ENCODE results near the gene SLC1A5. TPM values are rescaled to one million over a fixed set of nuclear protein-coding genes. Genes with fewer than 3 reads are reported as not detected.
"Not testable (repeated sequence)": the region's sequence is repeated elsewhere in the genome, so short reads cannot be mapped to it uniquely, and the experiment has no call there.

The SLC1A5 gene
- total RNA-seq, result 6.8 TPM
- long read RNA-seq, partial matches to known transcripts, result 1 of 7 reads
- long read RNA-seq, other reads (novel, unspliced or antisense), result 2 of 7 reads

DNA sequence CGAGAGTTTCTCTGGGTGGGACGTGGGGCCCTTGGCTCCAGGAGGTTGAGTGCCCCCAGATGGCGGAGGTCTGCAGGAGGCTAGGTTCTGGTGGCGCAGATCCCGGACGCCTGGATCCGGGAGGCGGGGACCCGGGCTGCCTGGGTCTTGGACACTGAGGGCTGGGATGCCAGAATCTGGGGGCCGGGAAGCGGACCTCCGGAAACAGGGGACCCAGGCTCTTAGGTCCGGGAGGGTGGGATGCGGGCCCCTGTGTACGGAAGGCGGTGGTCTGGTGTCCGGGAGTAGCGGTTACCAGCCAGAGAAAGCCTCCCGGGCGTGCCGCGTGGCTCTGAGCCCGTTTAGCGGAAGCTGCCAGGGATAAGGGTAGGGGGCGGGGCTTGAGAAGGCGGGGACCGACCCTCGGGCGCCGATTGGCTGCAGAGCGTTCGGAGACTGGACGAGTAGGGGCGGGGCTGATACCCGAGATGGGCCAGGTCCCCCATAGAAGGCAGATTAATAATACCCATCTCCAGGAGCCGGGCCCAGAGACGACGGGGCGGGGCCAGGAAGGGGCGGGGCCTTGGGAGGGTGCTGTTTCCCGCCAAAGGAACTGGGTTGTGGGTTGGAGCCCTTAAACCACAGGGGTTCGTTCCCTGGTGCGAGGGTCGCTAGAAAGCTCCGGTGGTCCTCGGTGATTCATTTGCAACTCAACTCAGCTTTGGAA lies at the start of gene SLC1A5:
Gene SLC1A5, minus strand, starts transcription at position 333 of the 706 bp plus-strand sequence. CDS start 629 bp downstream, outside the sequence.
- intact Hi-C loops (cut with DNase I), result no loop called here
- peak; percentile 97 for DNase-seq (ENCODE audit: low spot score)

- intact Hi-C loops (cut with DNase I), result no loop called here
- no peak for DNase-seq (ENCODE audit: low spot score)
Observed at GRCh38 chr19:46838160-46838559, 49.8 kb upstream of the SLC1A5 start.

DNA sequence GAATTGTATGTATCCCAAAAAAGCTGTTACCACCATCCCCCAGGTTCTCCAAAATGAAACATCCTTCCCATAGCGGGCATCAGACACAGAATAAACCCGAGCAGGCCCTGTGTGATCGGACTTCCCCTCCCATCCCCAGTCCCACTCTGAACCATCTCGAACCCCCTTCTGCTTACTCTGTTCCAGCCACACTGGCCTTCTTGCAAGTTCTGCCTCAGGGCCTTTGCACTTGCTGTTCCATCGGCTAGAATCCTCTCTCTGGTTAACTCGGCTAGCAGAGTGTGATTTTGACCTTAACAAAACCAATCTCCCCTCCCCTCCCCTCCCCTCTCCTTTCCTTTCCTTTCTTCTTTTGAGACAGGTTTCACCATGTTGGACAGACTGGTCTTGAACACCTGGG lies 46.6 kb upstream of the SLC1A5 start:
- intact Hi-C loops (cut with DNase I), result no loop called here
- DNase-seq (ENCODE audit: low spot score), result no peak

DNA sequence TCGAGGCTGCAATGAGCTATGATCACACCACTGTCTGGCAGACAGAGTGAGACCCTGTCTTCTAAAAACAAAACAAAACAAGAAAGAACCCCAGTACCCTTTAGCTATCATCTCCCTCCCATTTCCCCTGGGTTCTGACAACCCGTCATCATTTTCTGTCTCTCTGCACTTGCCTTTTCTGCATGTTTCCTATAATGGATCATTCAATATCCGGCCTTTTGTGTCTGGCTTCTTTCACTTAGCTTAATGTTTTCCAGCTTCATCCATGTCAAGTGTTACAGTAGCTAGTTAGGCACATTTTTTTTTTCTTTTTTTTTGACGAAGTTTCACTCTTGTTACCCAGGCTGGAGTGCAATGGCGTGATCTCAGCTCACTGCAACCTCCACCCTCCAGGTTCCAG lies 45.7 kb upstream of the SLC1A5 start:
- intact Hi-C loops (cut with DNase I), result no loop called here
- DNase-seq (ENCODE audit: low spot score), result no peak

DNA sequence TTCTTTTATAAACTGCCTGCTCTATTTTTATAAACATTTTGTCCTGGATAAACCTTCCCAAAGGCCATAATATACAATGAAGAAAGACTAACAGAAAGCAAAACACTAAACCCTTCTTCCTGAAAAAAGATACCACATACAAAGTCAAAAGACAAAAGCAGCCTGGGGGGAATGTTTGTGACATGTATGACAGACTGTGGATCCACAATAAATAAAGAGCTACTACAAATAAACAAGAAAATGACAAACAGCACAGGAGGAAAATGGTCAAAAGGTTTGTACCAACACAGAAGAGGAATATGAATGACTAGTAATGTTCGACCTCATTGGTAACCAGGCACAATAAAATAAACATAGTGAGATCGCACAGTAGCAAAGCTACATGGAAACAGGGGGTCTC lies 42.5 kb upstream of the SLC1A5 start:
- DNase-seq (ENCODE audit: low spot score), result no peak
- intact Hi-C loops (cut with DNase I), result no loop called here

DNA sequence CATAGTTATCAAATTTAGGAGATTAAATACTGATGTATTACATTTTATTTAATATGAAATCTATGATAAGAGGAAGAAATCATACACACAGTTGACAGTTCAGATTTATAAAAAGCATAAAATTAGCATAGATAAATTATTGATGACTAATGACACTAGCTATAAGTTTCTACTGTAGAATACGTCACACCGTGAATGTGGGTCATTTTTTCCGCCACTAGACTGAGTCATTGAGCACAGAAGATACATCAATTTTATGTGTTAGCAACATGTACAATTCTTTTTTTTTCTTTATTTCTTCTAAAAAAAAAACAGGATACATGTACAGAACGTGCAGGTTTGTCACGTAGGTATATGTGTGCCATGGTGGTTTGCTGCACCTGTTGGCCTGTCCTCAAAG lies 40.1 kb upstream of the SLC1A5 start:
- no peak for DNase-seq (ENCODE audit: low spot score)
- intact Hi-C loops (cut with DNase I), result no loop called here

DNA sequence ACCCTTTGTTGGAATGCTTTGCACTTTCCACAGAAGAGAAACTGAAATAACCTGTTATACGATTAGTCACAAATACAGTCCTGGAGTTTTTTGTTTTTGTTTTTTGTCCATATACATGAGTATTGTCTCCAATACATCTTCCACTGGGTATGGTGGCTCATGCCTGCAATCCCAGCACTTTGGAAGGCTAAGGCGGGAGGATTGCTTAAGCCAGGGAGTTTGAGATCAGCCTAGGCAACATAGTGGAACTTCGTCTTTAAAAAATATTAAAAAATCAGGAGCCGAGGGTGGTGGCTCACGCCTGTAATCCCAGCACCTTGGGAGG lies 37.3 kb upstream of the SLC1A5 start:
- intact Hi-C loops (cut with DNase I), result no loop called here

GRCh38 chr19:46824890-46825730 lies 36.7 kb upstream of the SLC1A5 start:
- intact Hi-C loops (cut with DNase I), result no loop called here
- no peak for DNase-seq (ENCODE audit: low spot score)

More for the DNA sequence above, 37.3 kb upstream of the SLC1A5 start:
- DNase-seq (ENCODE audit: low spot score), result no peak

DNA sequence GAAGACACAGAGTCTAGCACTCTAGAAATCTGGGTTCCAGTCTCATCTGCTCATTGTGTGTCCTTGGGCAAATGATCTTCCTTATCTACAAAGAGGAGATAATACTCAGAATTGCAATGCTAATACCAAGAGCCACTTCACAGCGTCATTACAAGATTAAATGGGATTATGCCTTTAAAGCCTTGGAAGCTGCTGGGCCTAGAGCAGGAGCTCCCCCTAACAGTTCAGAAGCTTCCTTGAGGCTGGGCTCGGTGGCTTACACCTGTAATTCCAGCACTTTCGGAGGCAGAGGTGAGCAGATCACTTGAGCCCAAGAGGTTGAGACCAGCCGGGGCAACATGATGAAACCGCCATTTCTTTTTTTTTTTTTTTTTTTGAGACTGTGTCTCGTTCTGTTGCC lies 34.7 kb upstream of the SLC1A5 start:
- intact Hi-C loops (cut with DNase I), result no loop called here
- DNase-seq (ENCODE audit: low spot score), result no peak

GRCh38 chr19:46822410-46822787 lies 34.0 kb upstream of the SLC1A5 start:
- intact Hi-C loops (cut with DNase I); DNase-seq (ENCODE audit: low spot score): not testable (repeated sequence)

- no peak for DNase-seq (ENCODE audit: low spot score)
- intact Hi-C loops (cut with DNase I), result no loop called here
Observed at GRCh38 chr19:46821512-46822409, 33.4 kb upstream of the SLC1A5 start.

- intact Hi-C loops (cut with DNase I), result no loop called here
- DNase-seq (ENCODE audit: low spot score), result no peak
Observed at GRCh38 chr19:46818812-46819211, 30.4 kb upstream of the SLC1A5 start.

- no peak for DNase-seq (ENCODE audit: low spot score)
- intact Hi-C loops (cut with DNase I), result no loop called here
Observed at GRCh38 chr19:46815833-46816627, 27.6 kb upstream of the SLC1A5 start.

DNA sequence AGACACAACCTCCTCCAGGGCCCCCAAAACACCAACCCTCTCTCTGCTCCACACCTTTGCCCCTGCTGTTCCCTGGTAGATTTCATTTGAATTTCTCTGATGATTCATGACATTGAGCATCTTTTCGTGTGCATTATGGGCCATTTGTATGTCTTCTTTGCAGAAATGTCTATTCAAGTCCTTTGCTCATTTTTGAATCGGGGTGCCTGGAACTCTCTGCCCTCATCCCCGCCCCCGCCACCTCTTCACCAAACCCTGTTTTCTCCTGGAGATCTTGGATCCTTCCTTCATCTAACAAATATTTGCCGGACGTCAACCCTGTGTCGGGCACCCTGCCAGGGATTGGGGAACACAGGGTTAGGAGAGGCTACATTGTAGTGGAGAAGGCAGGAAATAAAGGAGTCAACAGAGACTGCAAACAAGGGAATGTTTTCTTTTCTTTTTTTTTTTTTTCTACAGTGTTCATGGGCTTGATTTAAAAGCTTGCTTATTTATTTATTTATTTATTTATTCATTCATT lies 25.5 kb upstream of the SLC1A5 start:
- intact Hi-C loops (cut with DNase I), result no loop called here
- DNase-seq (ENCODE audit: low spot score), result no peak

DNA sequence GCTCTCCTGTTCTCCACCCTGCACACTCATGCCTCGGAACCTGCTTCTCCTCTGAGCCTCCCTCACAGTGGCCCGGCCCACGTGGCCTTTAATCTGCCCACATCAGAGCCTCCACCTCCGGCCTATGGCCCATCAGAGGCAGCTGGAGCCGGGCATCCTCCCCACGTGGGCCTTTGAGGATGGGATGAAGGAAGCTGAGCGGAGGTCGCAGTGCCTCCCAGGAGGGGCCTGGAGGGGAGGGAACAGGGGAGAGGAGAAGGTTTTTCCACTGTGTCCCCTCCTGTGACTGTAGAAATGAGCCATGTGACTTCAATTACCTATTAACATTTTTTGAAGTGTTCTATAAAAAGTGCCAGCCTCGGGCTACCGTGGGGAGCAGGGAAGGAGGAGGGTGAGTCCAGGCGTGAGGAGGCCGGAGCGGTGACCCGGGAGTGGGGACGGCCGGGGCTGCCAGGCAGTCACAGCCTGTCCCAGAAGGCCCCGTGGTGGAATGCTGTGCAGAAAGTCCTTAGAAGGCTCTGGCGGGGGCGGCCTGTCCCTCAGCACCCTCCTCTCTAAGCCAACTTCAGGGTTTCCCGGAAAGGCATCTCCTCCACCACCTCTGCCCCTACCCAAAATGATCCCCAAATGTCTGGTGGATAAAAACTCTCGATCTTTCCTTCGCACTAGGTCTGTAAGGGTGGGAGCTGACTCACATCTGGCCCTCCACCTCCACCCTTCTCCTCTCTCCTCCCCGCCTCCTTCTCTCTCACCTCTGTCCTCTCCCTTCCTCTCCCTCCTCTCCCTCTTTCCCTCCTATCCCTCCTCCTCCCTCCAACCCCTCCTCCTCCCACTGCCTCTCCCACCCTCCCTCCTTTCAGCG lies 24.8 kb upstream of the SLC1A5 start:
- intact Hi-C loops (cut with DNase I), result no loop called here
- no peak for DNase-seq (ENCODE audit: low spot score)

DNA sequence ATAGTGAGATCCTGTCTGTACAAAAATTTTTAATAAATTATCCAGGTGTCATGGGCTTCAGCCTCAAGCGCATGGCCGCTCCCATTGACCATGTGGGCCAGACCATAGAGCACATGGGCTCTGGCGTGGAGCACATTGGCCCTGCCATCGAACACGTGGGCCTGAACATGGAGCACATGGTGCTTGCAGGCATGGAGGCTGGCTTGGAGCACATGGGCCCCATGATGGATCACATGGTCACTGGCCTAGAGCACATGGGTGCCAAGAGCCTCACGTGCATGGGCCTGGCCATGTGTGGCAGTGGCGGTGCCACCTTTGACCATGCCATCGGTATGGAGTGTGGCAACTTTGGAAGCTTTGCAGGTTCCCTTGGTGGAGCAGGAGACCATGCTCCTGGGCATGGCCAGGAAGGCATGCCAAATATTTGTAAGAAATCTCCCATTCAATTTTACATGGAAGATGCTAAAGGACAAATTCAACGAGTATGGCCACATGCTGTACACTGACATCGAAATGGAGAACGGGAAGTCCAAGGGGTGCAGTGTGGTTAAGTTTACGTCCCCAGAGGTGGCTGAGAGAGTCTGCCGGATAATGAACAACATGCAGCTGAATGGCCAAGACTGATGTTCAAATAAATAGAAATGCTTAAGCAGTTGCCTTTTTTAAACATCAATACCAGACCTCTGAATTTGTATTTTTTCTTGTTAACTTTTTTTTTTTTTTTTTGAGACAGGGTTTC lies 21.3 kb upstream of the SLC1A5 start:
- no peak for DNase-seq (ENCODE audit: low spot score)

DNA sequence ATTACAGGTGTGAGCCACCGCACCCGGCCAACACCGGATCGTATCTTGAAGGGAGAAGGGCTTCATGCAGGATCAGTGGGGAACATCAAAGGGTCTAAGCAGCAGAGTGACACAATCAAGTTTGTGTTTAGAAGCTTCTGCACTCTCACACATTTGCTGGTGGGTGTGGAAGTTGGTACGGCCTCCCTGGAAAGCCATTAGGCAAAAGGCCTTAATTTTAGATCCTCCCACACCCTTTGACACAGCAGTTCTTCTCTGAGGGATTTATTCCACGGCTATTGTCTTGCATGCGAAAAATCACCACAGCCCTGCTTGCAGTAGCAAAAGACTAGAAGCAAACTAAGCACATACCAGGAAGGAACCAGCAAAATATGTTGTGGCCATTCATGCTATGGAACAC lies 18.3 kb upstream of the SLC1A5 start:
- intact Hi-C loops (cut with DNase I), result no loop called here
- no peak for DNase-seq (ENCODE audit: low spot score)

More for the DNA sequence above, 21.3 kb upstream of the SLC1A5 start:
- intact Hi-C loops (cut with DNase I), result no loop called here
